ENCODE data around the gene CNP. TPM values are rescaled to one million over a fixed set of nuclear protein-coding genes. Genes with fewer than 3 reads are reported as not detected.

Gene CNP
- total RNA-seq, 1 experiment from 2014 or later, result 79.9 TPM

- ATAC-seq, result no peak; the same call in 1 of the 2 replicates
- Histone ChIP-seq H3K4me1 (ENCODE audit: control insufficient read depth, insufficient read depth, low read length) (no peaks in the 10 kb centered on the region), H3K27me3 (ENCODE audit: control insufficient read depth, insufficient read depth, low read length) (no peaks in the 10 kb centered on the region), H3K4me3 (ENCODE audit: low read depth in 2 of 2, low read length in 2 of 2) (no peak overlapping the region), H3K36me3 (ENCODE audit: control insufficient read depth, insufficient read depth, low read length) (no peaks in the 10 kb centered on the region), H3K27ac (ENCODE audit: low read length) (no peak overlapping the region), H3K9me3 (ENCODE audit: control insufficient read depth, insufficient read depth, low read depth, low read length) (no peaks in the 10 kb centered on the region)
- in situ Hi-C loops (cut with HindIII; ENCODE audit: low pct_unique_long_range_greater_than_20kb, low sequenced_read_pairs) (no loop called here), intact Hi-C loops (cut with micrococcal nuclease; ENCODE audit: unreplicated experiment) (no loop called here)
- ChIA-PET CTCF (no interaction called here), POLR2A (no interaction called here)
- no TSS peak for BruUV-seq (replicated peaks)
- DNase-seq (ENCODE audit: low read depth, low spot score), result no peak
- TF ChIP-seq POLR2AphosphoS5 (IDR thresholded peaks at IDR 0.05; ENCODE audit: low read depth, low read length) (no peak), TCF7L2 (IDR thresholded peaks at IDR 0.05; ENCODE audit: low read depth, low read length) (no peak), SIN3A (IDR thresholded peaks at IDR 0.05; ENCODE audit: borderline replicate concordance, insufficient read depth, low read depth, low read length) (no peak)
These were observed 28.3 kb upstream of the CNP start for GRCh38 chr17:41937970-41938954.

- in situ Hi-C loops (cut with HindIII; ENCODE audit: low pct_unique_long_range_greater_than_20kb, low sequenced_read_pairs), result no loop called here
- no peak overlapping the region for H3K27ac ChIP-seq (ENCODE audit: low read length)
- H3K4me1 ChIP-seq (ENCODE audit: control insufficient read depth, insufficient read depth, low read length), result no peaks in the 10 kb centered on the region
- no TSS peak for BruUV-seq (replicated peaks)
- no peak for TF ChIP-seq POLR2AphosphoS5 (IDR thresholded peaks at IDR 0.05; ENCODE audit: low read depth, low read length)
- TF ChIP-seq TCF7L2 (IDR thresholded peaks at IDR 0.05; ENCODE audit: low read depth, low read length), result no peak
- no peak for TF ChIP-seq SIN3A (IDR thresholded peaks at IDR 0.05; ENCODE audit: borderline replicate concordance, insufficient read depth, low read depth, low read length)
- no peak for TF ChIP-seq CTCF (IDR thresholded peaks at IDR 0.05)
- no peak for TF ChIP-seq REST (IDR thresholded peaks at IDR 0.05; ENCODE audit: insufficient read depth in 1 of 2, low read depth in 2 of 2, low read length in 1 of 2)
- DNase-seq (ENCODE audit: low read depth, low spot score) (no peak), ATAC-seq (no peak)
- H3K36me3 ChIP-seq (ENCODE audit: control insufficient read depth, insufficient read depth, low read length), result no peaks in the 10 kb centered on the region
- H3K27me3 ChIP-seq (ENCODE audit: control insufficient read depth, insufficient read depth, low read length), result no peaks in the 10 kb centered on the region
- H3K4me3 ChIP-seq (ENCODE audit: low read depth in 2 of 2, low read length in 2 of 2), result no peak overlapping the region
- ChIA-PET POLR2A (no interaction called here), CTCF (no interaction called here)
- no peaks in the 10 kb centered on the region for H3K9me3 ChIP-seq (ENCODE audit: control insufficient read depth, insufficient read depth, low read depth, low read length)
- intact Hi-C loops (cut with micrococcal nuclease; ENCODE audit: unreplicated experiment), result no loop called here
These were observed 27.4 kb upstream of the CNP start for GRCh38 chr17:41939044-41939692.

All from Panc1 (cell line).